ENCODE measurements around the gene MMD2.

MMD2 gene

DNA sequence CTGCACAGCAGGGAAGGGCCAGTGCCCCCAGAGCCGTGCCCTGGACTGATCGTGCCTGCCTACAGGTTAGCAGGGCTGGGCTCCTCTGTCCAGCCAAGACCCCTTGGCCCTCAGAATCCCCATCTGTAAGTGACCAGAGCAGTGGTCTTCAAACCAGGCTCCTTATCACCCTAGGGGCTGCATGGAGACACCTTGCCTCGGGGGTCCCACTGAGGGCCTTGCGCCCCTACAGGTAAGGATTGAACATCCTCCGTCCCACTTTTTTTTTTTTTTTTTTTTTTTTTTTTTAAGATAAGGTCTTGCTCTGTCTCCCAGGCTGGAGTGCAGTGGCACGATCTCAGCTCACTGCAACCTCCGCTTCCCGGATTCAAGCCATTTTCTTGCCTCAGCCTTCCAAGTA, 42.9 kb downstream of the MMD2 start:
- Histone ChIP-seq H3K9ac (ENCODE audit: insufficient read length, low read depth) (no peak overlapping the region), H3K4me1 (ENCODE audit: insufficient read depth, insufficient read length) (no peaks in the 10 kb centered on the region), H3K27me3 (ENCODE audit: insufficient read depth, insufficient read length) (no peaks in the 10 kb centered on the region), H3K9me3 (ENCODE audit: insufficient read depth, low read length) (peaks cover 7% of the 10 kb centered on the region; the same call in 1 of the 2 replicates), H3K4me3 (ENCODE audit: insufficient read length, low read depth) (no peak overlapping the region), H3K36me3 (ENCODE audit: insufficient read depth, insufficient read length, low read length) (no peaks in the 10 kb centered on the region)
- no peak for TF ChIP-seq SUZ12 (IDR thresholded peaks at IDR 0.05; ENCODE audit: extremely low read depth, insufficient read depth, insufficient read length)
- DNase-seq (ENCODE audit: low read depth, low spot score): no peak

GRCh38 chr7:4911111-4911828, 47.7 kb downstream of the MMD2 start:
- DNase-seq (ENCODE audit: low read depth, low spot score): no peak
- no peak for TF ChIP-seq ZNF274 (IDR thresholded peaks at IDR 0.05; ENCODE audit: low read depth, low read length)
- Histone ChIP-seq H3K9me3 (ENCODE audit: insufficient read depth, low read length) (peaks cover 15% of the 10 kb centered on the region), H3K4me3 (ENCODE audit: insufficient read length, low read depth) (no peak overlapping the region), H3K4me1 (ENCODE audit: insufficient read depth, insufficient read length) (no peaks in the 10 kb centered on the region), H3K27me3 (ENCODE audit: insufficient read depth, insufficient read length) (no peaks in the 10 kb centered on the region), H3K36me3 (ENCODE audit: insufficient read depth, insufficient read length, low read length) (no peaks in the 10 kb centered on the region), H3K9ac (ENCODE audit: insufficient read length, low read depth) (no peak overlapping the region)

DNA sequence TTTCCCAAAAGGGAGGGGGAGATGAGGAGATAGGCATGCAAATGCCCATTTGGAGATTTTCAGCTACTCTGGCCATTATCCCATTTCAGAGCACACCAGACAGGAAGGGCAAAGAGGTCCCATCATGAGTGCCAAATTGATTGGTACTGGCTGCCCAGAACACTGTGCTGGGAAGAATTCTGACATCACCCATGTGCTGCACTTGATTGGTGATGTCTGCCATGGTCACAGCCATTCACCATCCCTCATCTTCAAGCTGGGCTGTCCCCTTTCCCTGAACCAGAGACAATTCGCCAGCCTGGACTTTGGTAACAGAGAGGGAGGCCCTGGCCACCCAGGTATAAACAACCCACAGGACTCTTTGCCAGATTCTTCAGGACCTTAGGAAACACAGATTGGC, 52.3 kb downstream of the MMD2 start:
- Histone ChIP-seq H3K9me3 (ENCODE audit: insufficient read depth, low read length) (peaks cover 15% of the 10 kb centered on the region), H3K4me1 (ENCODE audit: insufficient read depth, insufficient read length) (no peaks in the 10 kb centered on the region), H3K27me3 (ENCODE audit: insufficient read depth, insufficient read length) (peaks cover 10% of the 10 kb centered on the region), H3K36me3 (ENCODE audit: insufficient read depth, insufficient read length, low read length) (no peaks in the 10 kb centered on the region), H3K9ac (ENCODE audit: insufficient read length, low read depth) (no peak overlapping the region), H3K4me3 (ENCODE audit: insufficient read length, low read depth) (no peak overlapping the region)
- no peak for TF ChIP-seq SUZ12 (IDR thresholded peaks at IDR 0.05; ENCODE audit: extremely low read depth, insufficient read depth, insufficient read length)
- DNase-seq (ENCODE audit: low read depth, low spot score): no peak

DNA sequence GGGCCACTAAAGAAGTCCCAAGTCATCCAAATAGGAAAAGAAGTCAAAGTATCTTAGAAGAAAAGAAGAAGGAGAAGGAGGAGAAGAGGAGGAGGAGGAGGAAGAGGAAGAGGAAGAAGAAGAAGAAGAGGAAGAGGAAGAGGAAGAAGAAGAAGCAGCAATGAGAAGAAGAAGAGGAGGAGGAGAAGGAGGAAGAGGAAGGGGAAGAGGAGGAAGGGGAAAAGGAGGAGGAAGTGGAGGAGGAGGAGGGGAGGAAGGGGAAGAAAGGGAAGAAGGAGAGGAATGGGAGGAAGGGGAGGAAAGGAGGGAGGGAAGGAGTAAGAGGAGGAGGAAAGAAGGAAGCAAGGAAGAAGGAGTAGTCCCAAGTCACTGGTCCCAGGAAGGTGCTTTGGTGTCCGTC, 53.8 kb downstream of the MMD2 start:
- H3K4me1 ChIP-seq (ENCODE audit: insufficient read depth, insufficient read length): no peaks in the 10 kb centered on the region
- H3K4me3 ChIP-seq (ENCODE audit: insufficient read length, low read depth): no peak overlapping the region
- peaks cover 15% of the 10 kb centered on the region for H3K9me3 ChIP-seq (ENCODE audit: insufficient read depth, low read length)
- H3K36me3 ChIP-seq (ENCODE audit: insufficient read depth, insufficient read length, low read length): no peaks in the 10 kb centered on the region
- TF ChIP-seq ZNF274 (IDR thresholded peaks at IDR 0.05; ENCODE audit: low read depth, low read length) (no peak), YY1 (IDR thresholded peaks at IDR 0.05; ENCODE audit: insufficient read depth, insufficient read length) (no peak), SUZ12 (IDR thresholded peaks at IDR 0.05; ENCODE audit: extremely low read depth, insufficient read depth, insufficient read length) (no peak)
- no peak overlapping the region for H3K9ac ChIP-seq (ENCODE audit: insufficient read length, low read depth)
- no peak for DNase-seq (ENCODE audit: low read depth, low spot score)
- H3K27me3 ChIP-seq (ENCODE audit: insufficient read depth, insufficient read length): peaks cover 10% of the 10 kb centered on the region

- no peak overlapping the region for H3K9ac ChIP-seq (ENCODE audit: insufficient read length, low read depth)
- peaks cover 15% of the 10 kb centered on the region for H3K9me3 ChIP-seq (ENCODE audit: insufficient read depth, low read length)
- peaks cover 10% of the 10 kb centered on the region for H3K27me3 ChIP-seq (ENCODE audit: insufficient read depth, insufficient read length)
- H3K4me3 ChIP-seq (ENCODE audit: insufficient read length, low read depth): no peak overlapping the region
- H3K36me3 ChIP-seq (ENCODE audit: insufficient read depth, insufficient read length, low read length): no peaks in the 10 kb centered on the region
- TF ChIP-seq YY1 (IDR thresholded peaks at IDR 0.05; ENCODE audit: insufficient read depth, insufficient read length): no peak
- TF ChIP-seq ZNF274 (IDR thresholded peaks at IDR 0.05; ENCODE audit: low read depth, low read length): no peak
- TF ChIP-seq SUZ12 (IDR thresholded peaks at IDR 0.05; ENCODE audit: extremely low read depth, insufficient read depth, insufficient read length): no peak
- no peaks in the 10 kb centered on the region for H3K4me1 ChIP-seq (ENCODE audit: insufficient read depth, insufficient read length)
- DNase-seq (ENCODE audit: low read depth, low spot score): no peak
These were observed 54.6 kb downstream of the MMD2 start for GRCh38 chr7:4904346-4904745.

GRCh38 chr7:4895766-4896165, 63.2 kb downstream of the MMD2 start:
- no peak for TF ChIP-seq SUZ12 (IDR thresholded peaks at IDR 0.05; ENCODE audit: extremely low read depth, insufficient read depth, insufficient read length)
- TF ChIP-seq ZNF274 (IDR thresholded peaks at IDR 0.05; ENCODE audit: low read depth, low read length): no peak
- TF ChIP-seq YY1 (IDR thresholded peaks at IDR 0.05; ENCODE audit: insufficient read depth, insufficient read length): no peak
- no peaks in the 10 kb centered on the region for H3K4me1 ChIP-seq (ENCODE audit: insufficient read depth, insufficient read length)
- no peak overlapping the region for H3K4me3 ChIP-seq (ENCODE audit: insufficient read length, low read depth)
- no peak overlapping the region for H3K9ac ChIP-seq (ENCODE audit: insufficient read length, low read depth)
- H3K36me3 ChIP-seq (ENCODE audit: insufficient read depth, insufficient read length, low read length): no peaks in the 10 kb centered on the region
- DNase-seq (ENCODE audit: low read depth, low spot score): no peak
- no peaks in the 10 kb centered on the region for H3K27me3 ChIP-seq (ENCODE audit: insufficient read depth, insufficient read length)
- no peaks in the 10 kb centered on the region for H3K9me3 ChIP-seq (ENCODE audit: insufficient read depth, low read length)

DNA sequence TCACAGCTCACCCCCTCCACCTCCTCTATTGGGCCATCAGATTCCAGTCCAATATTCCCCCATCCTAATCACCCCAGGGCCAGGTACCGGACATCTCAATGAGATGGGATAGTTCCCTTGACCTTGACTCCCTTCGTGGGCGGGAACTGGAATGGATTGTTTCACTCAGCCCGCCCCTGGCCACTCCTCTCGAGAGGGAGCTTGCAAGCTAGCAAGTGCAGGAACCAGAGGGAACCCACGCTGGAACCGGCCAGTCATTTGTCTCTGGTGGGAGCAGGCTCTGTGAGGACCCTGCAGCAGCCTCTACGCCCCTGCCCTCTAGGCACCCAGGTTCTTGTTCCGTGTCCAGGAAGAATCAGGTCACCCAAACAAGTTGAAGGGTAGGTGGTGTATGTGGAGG, 64.5 kb downstream of the MMD2 start:
- Histone ChIP-seq H3K4me1 (ENCODE audit: insufficient read depth, insufficient read length) (no peaks in the 10 kb centered on the region), H3K27me3 (ENCODE audit: insufficient read depth, insufficient read length) (no peaks in the 10 kb centered on the region), H3K9me3 (ENCODE audit: insufficient read depth, low read length) (no peaks in the 10 kb centered on the region), H3K4me3 (ENCODE audit: insufficient read length, low read depth) (no peak overlapping the region), H3K9ac (ENCODE audit: insufficient read length, low read depth) (no peak overlapping the region), H3K36me3 (ENCODE audit: insufficient read depth, insufficient read length, low read length) (no peaks in the 10 kb centered on the region)
- no peak for TF ChIP-seq ZNF274 (IDR thresholded peaks at IDR 0.05; ENCODE audit: low read depth, low read length)
- TF ChIP-seq YY1 (IDR thresholded peaks at IDR 0.05; ENCODE audit: insufficient read depth, insufficient read length): no peak
- no peak for TF ChIP-seq SUZ12 (IDR thresholded peaks at IDR 0.05; ENCODE audit: extremely low read depth, insufficient read depth, insufficient read length)
- no peak for DNase-seq (ENCODE audit: low read depth, low spot score)

All from NT2/D1 (cell line).